ENCODE results near the gene ADSL. TPM values are rescaled to one million over a fixed set of nuclear protein-coding genes. Genes with fewer than 3 reads are reported as not detected.
"Not testable (repeated sequence)": the region's sequence is repeated elsewhere in the genome, so short reads cannot be mapped to it uniquely, and the experiment has no call there.

The ADSL gene
- total and polyA plus RNA-seq, 2 donors (not counting 1 experiment from before 2014, with no cell fraction given), result 61.0 to 63.8 TPM

DNA sequence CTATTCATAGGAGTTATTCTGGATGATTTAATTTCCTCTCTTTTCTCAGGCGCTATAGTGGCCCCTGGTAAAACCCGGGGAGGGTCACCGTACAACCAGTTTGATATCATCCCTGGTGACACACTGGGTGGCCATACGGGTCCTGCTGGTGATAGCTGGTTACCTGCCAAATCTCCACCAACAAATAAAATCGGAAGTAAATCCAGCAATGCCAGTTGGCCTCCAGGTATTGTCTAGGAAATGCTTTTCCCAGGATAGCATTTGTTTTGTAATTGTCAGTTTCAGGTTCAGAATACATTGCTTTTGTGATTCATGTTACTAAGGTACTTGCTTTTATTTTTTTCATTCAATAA, 35.6 kb upstream of the ADSL start:
- no peak overlapping the region for H3K9ac ChIP-seq (ENCODE audit: low read length)
- H3K27me3 ChIP-seq (replicated peaks in 1 of 4; ENCODE audit: control extremely low read depth in 1 of 4, control insufficient read depth in 3 of 4, insufficient read depth in 4 of 4, low read length in 3 of 4), result no peaks in the 10 kb centered on the region
- no peak overlapping the region for H2AFZ ChIP-seq (ENCODE audit: insufficient read depth, low read depth, low read length, poor library complexity, severe bottlenecking)
- intact Hi-C loops (cut with micrococcal nuclease), result no loop called here
- H3K79me2 ChIP-seq (ENCODE audit: control insufficient read depth, insufficient read depth, low read length), result peaks cover 5% of the 10 kb centered on the region
- Mint-ChIP-seq H3K9me3 (ENCODE audit: insufficient read depth) (no peaks in the 10 kb centered on the region), H3K27ac (no peak overlapping the region), H3K4me1 (no peaks in the 10 kb centered on the region), H3K4me3 (no peak overlapping the region), H3K27me3 (no peaks in the 10 kb centered on the region)
- H3K27ac ChIP-seq (ENCODE audit: low read length in 2 of 2), result no peak overlapping the region
- peaks cover 8% of the 10 kb centered on the region for H4K20me1 ChIP-seq (ENCODE audit: control insufficient read depth, insufficient read depth, low read length, poor library complexity, severe bottlenecking)
- H3K9me3 ChIP-seq (ENCODE audit: control extremely low read depth in 1 of 3, control insufficient read depth in 2 of 3, insufficient read depth in 1 of 3, low read length in 2 of 3), result no peaks in the 10 kb centered on the region
- TF ChIP-seq, protein P1, sequence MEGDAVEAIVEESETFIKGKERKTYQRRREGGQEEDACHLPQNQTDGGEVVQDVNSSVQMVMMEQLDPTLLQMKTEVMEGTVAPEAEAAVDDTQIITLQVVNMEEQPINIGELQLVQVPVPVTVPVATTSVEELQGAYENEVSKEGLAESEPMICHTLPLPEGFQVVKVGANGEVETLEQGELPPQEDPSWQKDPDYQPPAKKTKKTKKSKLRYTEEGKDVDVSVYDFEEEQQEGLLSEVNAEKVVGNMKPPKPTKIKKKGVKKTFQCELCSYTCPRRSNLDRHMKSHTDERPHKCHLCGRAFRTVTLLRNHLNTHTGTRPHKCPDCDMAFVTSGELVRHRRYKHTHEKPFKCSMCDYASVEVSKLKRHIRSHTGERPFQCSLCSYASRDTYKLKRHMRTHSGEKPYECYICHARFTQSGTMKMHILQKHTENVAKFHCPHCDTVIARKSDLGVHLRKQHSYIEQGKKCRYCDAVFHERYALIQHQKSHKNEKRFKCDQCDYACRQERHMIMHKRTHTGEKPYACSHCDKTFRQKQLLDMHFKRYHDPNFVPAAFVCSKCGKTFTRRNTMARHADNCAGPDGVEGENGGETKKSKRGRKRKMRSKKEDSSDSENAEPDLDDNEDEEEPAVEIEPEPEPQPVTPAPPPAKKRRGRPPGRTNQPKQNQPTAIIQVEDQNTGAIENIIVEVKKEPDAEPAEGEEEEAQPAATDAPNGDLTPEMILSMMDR (IDR thresholded peaks at IDR 0.05), result no peak
- no peak for TF ChIP-seq EZH2 (IDR thresholded peaks at IDR 0.05; ENCODE audit: borderline replicate concordance, insufficient read depth, low read depth, low read length, poor library complexity, severe bottlenecking)
- CTCF ChIA-PET, result interaction anchor here (1.1 kb wide), 1 partner anchor 8 kb away, joined by 3 read pairs; no protein-coding TSS in a partner anchor
- no peaks in the 10 kb centered on the region for H3K4me1 ChIP-seq (ENCODE audit: control insufficient read depth in 2 of 2, insufficient read depth in 2 of 2, low read length in 2 of 2)
- POLR2A ChIA-PET, result no interaction called here
- H3K36me3 ChIP-seq (replicated peaks in 1 of 2; ENCODE audit: control extremely low read depth in 1 of 2, control insufficient read depth in 1 of 2, extremely low read depth in 1 of 2, insufficient read depth in 2 of 2, low read length in 1 of 2), result peaks cover 26 to 90% of the 10 kb centered on the region in 2 experiments
- ATAC-seq (ENCODE audit: low read depth), result no peak
- no peak overlapping the region for H3K4me3 ChIP-seq (ENCODE audit: control extremely low read depth in 1 of 5, extremely low read depth in 1 of 5, insufficient read depth in 1 of 5, low read depth in 2 of 5, low read length in 4 of 5)
- WGBS (ENCODE audit: insufficient coverage), result 100% methylated on average over 2 of the region's 5 CpGs
- H3K4me2 ChIP-seq (replicated peaks; ENCODE audit: low read depth, low read length, poor library complexity, severe bottlenecking), result no peak overlapping the region
- no peak for DNase-seq

DNA sequence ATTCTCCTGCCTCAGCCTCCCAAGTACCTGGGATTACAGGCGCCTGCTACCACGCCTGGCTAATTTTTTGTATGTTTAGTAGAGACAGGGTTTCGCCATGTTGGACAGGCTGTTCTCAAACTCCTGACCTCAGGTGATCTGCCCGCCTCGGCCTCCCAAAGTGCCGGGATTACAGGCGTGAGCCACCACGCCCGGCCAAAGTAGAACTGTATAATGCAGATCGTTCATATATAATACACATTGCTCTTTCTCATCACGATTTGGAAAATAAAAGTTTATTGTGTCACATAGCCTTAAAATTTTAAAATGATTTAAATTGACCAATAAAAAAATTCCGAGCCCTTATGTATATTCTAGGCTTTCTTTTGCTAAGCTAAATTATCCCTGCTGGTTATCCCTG, 34.7 kb upstream of the ADSL start:
- H4K20me1 ChIP-seq (ENCODE audit: control insufficient read depth, insufficient read depth, low read length, poor library complexity, severe bottlenecking); H3K4me3 Mint-ChIP-seq; H3K27ac ChIP-seq (ENCODE audit: low read length in 2 of 2); H2AFZ ChIP-seq (ENCODE audit: insufficient read depth, low read depth, low read length, poor library complexity, severe bottlenecking); H3K4me2 ChIP-seq (replicated peaks; ENCODE audit: low read depth, low read length, poor library complexity, severe bottlenecking); H3K9ac ChIP-seq (ENCODE audit: low read length); H3K27me3 ChIP-seq (replicated peaks in 1 of 4; ENCODE audit: control extremely low read depth in 1 of 4, control insufficient read depth in 3 of 4, insufficient read depth in 4 of 4, low read length in 3 of 4); H3K4me3 ChIP-seq (ENCODE audit: control extremely low read depth in 1 of 5, extremely low read depth in 1 of 5, insufficient read depth in 1 of 5, low read depth in 2 of 5, low read length in 4 of 5); H3K27me3 Mint-ChIP-seq; H3K4me1 Mint-ChIP-seq; H3K9me3 ChIP-seq (ENCODE audit: control extremely low read depth in 1 of 3, control insufficient read depth in 2 of 3, insufficient read depth in 1 of 3, low read length in 2 of 3); POLR2A ChIA-PET; H3K27ac Mint-ChIP-seq; H3K4me1 ChIP-seq (ENCODE audit: control insufficient read depth in 2 of 2, insufficient read depth in 2 of 2, low read length in 2 of 2); H3K9me3 Mint-ChIP-seq (ENCODE audit: insufficient read depth); CTCF ChIA-PET; intact Hi-C loops (cut with micrococcal nuclease); H3K79me2 ChIP-seq (ENCODE audit: control insufficient read depth, insufficient read depth, low read length); DNase-seq; ATAC-seq (ENCODE audit: low read depth): not testable (repeated sequence)
- peaks cover 29 to 93% of the 10 kb centered on the region in 2 experiments for H3K36me3 ChIP-seq (replicated peaks in 1 of 2; ENCODE audit: control extremely low read depth in 1 of 2, control insufficient read depth in 1 of 2, extremely low read depth in 1 of 2, insufficient read depth in 2 of 2, low read length in 1 of 2)
- 100% methylated on average over 1 of the region's 12 CpGs for WGBS (ENCODE audit: insufficient coverage)

Data from B cell (primary cell).